Right atrium auricular region (tissue), 2 donors: ENCODE results near the gene KCNA1. TPM values are rescaled to one million over a fixed set of nuclear protein-coding genes. Genes with fewer than 3 reads are reported as not detected.

ENCODE experiments used
- DNase-seq: peaks from one replicate; pipeline ENCODE4 v3.0.0-alpha.2; 2019; ENCODE audit warnings: low spot score
- H3K27ac ChIP-seq, 2 donors: fragments of 200-600 bp; sonication (generic); 1 replicate in 1 of 2; 2 replicates in 1 of 2; pipeline ENCODE4 v1.5.1; 2016 to 2019
- H3K27me3 ChIP-seq, 2 donors: fragments of 200-600 bp; sonication (generic); one replicate each; pipeline versions ENCODE4 v1.5.1 to v1.6.0; 2017 to 2019
- H3K36me3 ChIP-seq: fragments of 200-600 bp; sonication (generic); one replicate; pipeline ENCODE4 v1.5.1; 2016
- H3K4me1 ChIP-seq, 2 donors: fragments of 200-600 bp; sonication (generic); one replicate each; pipeline versions ENCODE4 v1.5.1 to v1.6.0; 2017 to 2019
- H3K4me3 ChIP-seq, 2 donors: fragments of 200-600 bp; sonication (generic); 1 replicate in 1 of 2; 2 replicates in 1 of 2; pipeline ENCODE4 v1.5.1; 2017 to 2019; ENCODE audit warnings: mild to moderate bottlenecking in 1 of 2, moderate library complexity in 1 of 2
- H3K9me3 ChIP-seq, 2 donors: fragments of 200-600 bp; sonication (generic); one replicate each; pipeline ENCODE4 v1.5.1; 2019
- total RNA-seq, 2 donors: library from RNA; depleted of rRNA; stranded (reverse); fragments of >200 nt; gene quantifications; one replicate each; pipeline ENCODE4 v1.1.0, GENCODE V29; 2016
- TF ChIP-seq, protein P1 (sequence below), 2 donors: fragments of 200-600 bp; sonication (generic); IDR thresholded peaks; one replicate each; pipeline ENCODE4 v1.5.1; 2019; ENCODE audit warnings: antibody characterized with exemption in 2 of 2

KCNA1 gene
- not detected for total RNA-seq

DNA sequence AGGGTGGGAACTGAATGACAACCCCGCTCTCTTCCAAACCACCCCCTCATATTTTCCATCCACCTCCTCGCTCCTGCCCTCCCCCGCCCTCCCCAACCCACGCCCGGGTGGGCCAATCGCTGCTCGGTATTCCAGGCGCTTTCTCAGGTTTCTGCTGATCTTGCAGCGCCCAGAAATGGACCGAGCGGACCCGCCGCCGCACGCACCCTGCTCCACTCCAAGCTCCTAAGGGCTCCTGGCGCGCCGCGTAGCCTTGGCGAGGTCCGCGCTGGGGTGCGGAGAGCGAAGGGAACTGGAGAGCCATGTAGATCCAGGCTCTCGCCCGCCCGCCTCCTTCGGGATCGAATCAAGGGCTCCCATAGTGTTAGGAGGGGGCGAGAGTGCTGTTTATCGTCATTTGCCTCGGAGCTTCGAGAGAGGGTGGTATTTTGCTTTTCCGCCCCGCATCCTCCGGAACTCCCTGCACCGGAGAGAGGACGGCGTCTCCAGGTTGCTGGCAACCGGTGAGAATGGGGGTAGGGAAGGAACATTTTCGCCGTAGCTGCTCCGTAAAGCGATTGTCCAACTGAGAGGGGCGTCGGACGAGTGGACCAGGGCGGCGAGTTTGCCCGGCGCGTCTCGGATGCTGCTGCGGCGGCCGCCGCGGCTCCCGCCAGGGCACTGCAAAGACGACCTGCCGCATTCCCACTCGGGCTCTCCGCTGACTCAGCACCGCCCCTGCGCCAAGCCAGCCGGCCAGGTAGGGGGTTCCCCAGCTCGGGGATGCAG is at the start of gene KCNA1:
TSS of gene KCNA1 (plus strand) at position 172 of the 768 bp plus-strand sequence. CDS start 1,474 bp downstream, outside the sequence.
- Histone ChIP-seq H3K27me3 (peaks cover 21 to 23% of the 10 kb centered on the region in 2 donors), H3K9me3 (no peaks in the 10 kb centered on the region), H3K36me3 (no peaks in the 10 kb centered on the region), H3K4me3 (peak within 1 kb of the TSS; percentile 20 to 45), H3K27ac (no peak within 1 kb of the TSS), H3K4me1 (peaks cover 0 to 28% of the 10 kb centered on the region in 2 donors)
- TF ChIP-seq, protein P1, sequence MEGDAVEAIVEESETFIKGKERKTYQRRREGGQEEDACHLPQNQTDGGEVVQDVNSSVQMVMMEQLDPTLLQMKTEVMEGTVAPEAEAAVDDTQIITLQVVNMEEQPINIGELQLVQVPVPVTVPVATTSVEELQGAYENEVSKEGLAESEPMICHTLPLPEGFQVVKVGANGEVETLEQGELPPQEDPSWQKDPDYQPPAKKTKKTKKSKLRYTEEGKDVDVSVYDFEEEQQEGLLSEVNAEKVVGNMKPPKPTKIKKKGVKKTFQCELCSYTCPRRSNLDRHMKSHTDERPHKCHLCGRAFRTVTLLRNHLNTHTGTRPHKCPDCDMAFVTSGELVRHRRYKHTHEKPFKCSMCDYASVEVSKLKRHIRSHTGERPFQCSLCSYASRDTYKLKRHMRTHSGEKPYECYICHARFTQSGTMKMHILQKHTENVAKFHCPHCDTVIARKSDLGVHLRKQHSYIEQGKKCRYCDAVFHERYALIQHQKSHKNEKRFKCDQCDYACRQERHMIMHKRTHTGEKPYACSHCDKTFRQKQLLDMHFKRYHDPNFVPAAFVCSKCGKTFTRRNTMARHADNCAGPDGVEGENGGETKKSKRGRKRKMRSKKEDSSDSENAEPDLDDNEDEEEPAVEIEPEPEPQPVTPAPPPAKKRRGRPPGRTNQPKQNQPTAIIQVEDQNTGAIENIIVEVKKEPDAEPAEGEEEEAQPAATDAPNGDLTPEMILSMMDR (IDR thresholded peaks at IDR 0.05), result no peak
- DNase-seq, result no peak

DNA sequence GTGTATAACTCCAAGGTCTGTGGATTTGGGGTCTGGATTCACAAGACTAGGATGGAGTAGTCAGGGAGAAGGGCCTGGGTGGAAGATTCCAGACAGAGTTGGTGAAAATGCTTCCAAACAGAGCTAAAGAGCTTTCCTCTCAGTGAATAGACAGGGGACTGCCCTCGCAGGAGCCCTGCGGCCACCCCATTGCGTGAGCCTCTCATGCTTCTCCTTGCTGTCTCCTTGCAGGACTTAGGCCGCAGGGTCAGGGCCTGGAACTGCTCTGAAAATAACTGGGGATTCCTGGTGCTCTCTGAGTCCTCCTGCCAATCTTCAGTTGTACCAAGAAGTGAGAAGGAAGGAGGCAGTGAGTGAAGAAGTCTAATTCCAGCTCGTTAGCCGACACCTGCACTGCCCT is 49.0 kb upstream of the KCNA1 start:
- Histone ChIP-seq H3K27me3 (no peaks in the 10 kb centered on the region), H3K4me3 (no peak overlapping the region), H3K27ac (no peak overlapping the region), H3K9me3 (no peaks in the 10 kb centered on the region), H3K4me1 (peaks cover 3 to 30% of the 10 kb centered on the region in 2 donors), H3K36me3 (no peaks in the 10 kb centered on the region)
- no peak for DNase-seq
- TF ChIP-seq, protein P1 (IDR thresholded peaks at IDR 0.05), result no peak

DNA sequence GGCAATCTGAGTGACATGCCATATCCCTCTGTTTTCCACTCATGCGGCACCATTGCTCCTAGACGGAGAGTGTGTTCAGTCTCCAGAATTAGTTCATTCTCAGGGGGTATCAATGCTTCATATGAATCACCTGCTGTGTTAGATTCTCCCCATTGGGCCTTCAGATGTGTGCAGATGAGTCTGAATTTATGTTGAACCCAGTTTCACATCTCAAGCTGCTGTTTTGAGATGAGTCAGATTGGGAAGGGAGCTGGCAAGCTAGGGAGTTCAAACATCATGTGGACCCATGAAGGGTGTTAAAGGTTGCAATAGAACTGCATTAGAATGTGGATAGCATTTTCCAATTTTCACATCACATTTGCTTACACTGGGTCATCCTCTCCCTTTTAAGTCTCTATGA is 46.9 kb upstream of the KCNA1 start:
- TF ChIP-seq, protein P1 (IDR thresholded peaks at IDR 0.05), result no peak
- Histone ChIP-seq H3K4me3 (no peak overlapping the region), H3K4me1 (peaks cover 3 to 22% of the 10 kb centered on the region in 2 donors), H3K27me3 (no peaks in the 10 kb centered on the region), H3K27ac (no peak overlapping the region), H3K9me3 (no peaks in the 10 kb centered on the region), H3K36me3 (no peaks in the 10 kb centered on the region)
- DNase-seq, result no peak

DNA sequence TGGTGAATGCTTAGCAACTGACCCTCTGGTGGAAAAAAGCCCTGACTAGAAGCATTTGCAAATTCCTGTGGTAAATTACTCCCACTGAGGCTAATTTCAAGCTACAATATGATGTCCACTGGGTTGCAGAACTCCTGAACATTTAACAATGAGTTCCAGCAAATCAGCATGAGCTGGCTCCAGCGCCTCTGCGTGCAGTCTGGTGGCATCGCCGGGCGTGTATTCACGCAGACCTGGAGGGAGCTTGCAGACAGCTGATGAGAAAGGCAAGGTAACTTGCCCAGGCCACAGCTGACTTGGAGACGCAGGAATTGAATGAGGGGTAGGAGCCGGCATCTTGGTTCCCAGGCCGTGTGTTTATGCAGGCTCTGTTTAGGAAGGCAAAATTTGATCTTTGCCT is 45.1 kb upstream of the KCNA1 start:
- no peaks in the 10 kb centered on the region for H3K36me3 ChIP-seq
- no peaks in the 10 kb centered on the region for H3K27me3 ChIP-seq
- H3K4me1 ChIP-seq, result peaks cover 0 to 10% of the 10 kb centered on the region in 2 donors
- TF ChIP-seq, protein P1 (IDR thresholded peaks at IDR 0.05), result no peak
- H3K9me3 ChIP-seq, result no peaks in the 10 kb centered on the region
- no peak overlapping the region for H3K27ac ChIP-seq
- no peak for DNase-seq
- H3K4me3 ChIP-seq, result no peak overlapping the region

DNA sequence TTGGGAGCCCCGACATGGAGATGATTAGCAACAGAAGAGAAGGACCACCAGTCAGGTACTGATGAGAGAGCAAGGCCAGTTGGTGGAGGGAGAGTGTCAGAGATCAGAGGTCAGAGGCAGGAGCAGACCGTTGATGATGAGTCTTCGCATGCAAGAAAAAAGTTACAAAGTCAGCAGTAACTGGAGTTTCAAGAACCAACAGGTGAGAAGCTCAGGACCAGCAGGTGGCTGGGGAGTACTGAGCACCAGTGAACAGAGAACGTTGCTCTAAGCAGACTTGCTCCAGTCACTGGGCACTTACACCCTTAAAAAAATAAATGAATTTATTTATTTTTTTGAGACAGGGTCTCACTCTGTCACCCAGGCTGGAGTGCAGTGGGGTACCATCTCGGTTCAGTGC is 44.5 kb upstream of the KCNA1 start:
- peaks cover 0 to 5% of the 10 kb centered on the region in 2 donors for H3K4me1 ChIP-seq
- no peak overlapping the region for H3K4me3 ChIP-seq
- TF ChIP-seq, protein P1 (IDR thresholded peaks at IDR 0.05), result no peak
- H3K36me3 ChIP-seq, result no peaks in the 10 kb centered on the region
- no peak overlapping the region for H3K27ac ChIP-seq
- DNase-seq, result no peak
- no peaks in the 10 kb centered on the region for H3K9me3 ChIP-seq
- no peaks in the 10 kb centered on the region for H3K27me3 ChIP-seq
